Measurements from ENCODE around the gene TBC1D1. TPM values are rescaled to one million over a fixed set of nuclear protein-coding genes. Genes with fewer than 3 reads are reported as not detected.

TBC1D1 gene
- total RNA-seq, 1 donor from 2014 or later, result 133 TPM

- no peak for TF ChIP-seq CTCF (IDR thresholded peaks at IDR 0.05; ENCODE audit: insufficient read depth, low read length, poor library complexity, severe bottlenecking)
- Histone ChIP-seq H3K4me3 (ENCODE audit: low read depth, low read length) (no peak overlapping the region), H3K36me3 (ENCODE audit: control insufficient read depth, insufficient read depth, low read length) (no peaks in the 10 kb centered on the region), H3K27me3 (ENCODE audit: control insufficient read depth, insufficient read depth, low read length) (no peaks in the 10 kb centered on the region)
- DNase-seq (ENCODE audit: low read depth), result no peak
These were observed 294.7 kb downstream of the TBC1D1 start for GRCh38 chr4:38185406-38186144.

- TF ChIP-seq CTCF (IDR thresholded peaks at IDR 0.05; ENCODE audit: insufficient read depth, low read length, poor library complexity, severe bottlenecking), result no peak
- H3K27me3 ChIP-seq (ENCODE audit: control insufficient read depth, insufficient read depth, low read length), result no peaks in the 10 kb centered on the region
- DNase-seq (ENCODE audit: low read depth), result no peak
- H3K4me3 ChIP-seq (ENCODE audit: low read depth, low read length), result no peak overlapping the region
- H3K36me3 ChIP-seq (ENCODE audit: control insufficient read depth, insufficient read depth, low read length), result no peaks in the 10 kb centered on the region
These were observed 297.3 kb downstream of the TBC1D1 start for GRCh38 chr4:38188136-38188535.

GRCh38 chr4:38188631-38189101, 297.8 kb downstream of the TBC1D1 start:
- Histone ChIP-seq H3K27me3 (ENCODE audit: control insufficient read depth, insufficient read depth, low read length) (no peaks in the 10 kb centered on the region), H3K4me3 (ENCODE audit: low read depth, low read length) (no peak overlapping the region), H3K36me3 (ENCODE audit: control insufficient read depth, insufficient read depth, low read length) (no peaks in the 10 kb centered on the region)
- no peak for DNase-seq (ENCODE audit: low read depth)
- TF ChIP-seq CTCF (IDR thresholded peaks at IDR 0.05; ENCODE audit: insufficient read depth, low read length, poor library complexity, severe bottlenecking), result no peak

Other genes with a start within 250 kb of the TBC1D1 start
- 55.2 and 60.7 TPM in 2 replicates for gene RELL1, start 204.7 kb upstream of the TBC1D1 start, total RNA-seq
- gene PGM2, start 64.4 kb upstream of the TBC1D1 start, total RNA-seq, result 24.3 and 27.8 TPM in 2 replicates
- not detected in 2 replicates for gene PTTG2, start 69.3 kb downstream of the TBC1D1 start, total RNA-seq